HepG2 (cell line): Measurements from ENCODE around the gene GTPBP6. TPM values are rescaled to one million over a fixed set of nuclear protein-coding genes. Genes with fewer than 3 reads are reported as not detected.

Experiments
- DPF2 ChIP-seq: sonication (generic); formaldehyde crosslinking; IDR thresholded peaks from 2 replicates; pipeline ENCODE4 v1.4.0; 2020; ENCODE audit warnings: mild to moderate bottlenecking, low read depth, missing genetic modification reagents, borderline replicate concordance
- polyA plus RNA-seq, 8 experiments: library from polyadenylated mRNA; depleted of rRNA in 3 of 8; stranded (reverse) in 7 of 8; unstranded in 1 of 8; fragments of >200 nt; fragmentation: Illumina TruSeq in 4 of 8; extraction: Trizol in 4 of 8; gene quantifications; 2 replicates each; pipeline versions ENCODE4 v1.2.1 to v1.2.3, GENCODE V29; 2011 to 2016; ENCODE audit warnings: low read depth in 4 of 8, missing spikeins in 1 of 8, mixed read lengths in 1 of 8; ENCODE audit not compliant: insufficient read depth in 1 of 8
- total RNA-seq, 5 experiments: library from RNA; depleted of rRNA; stranded (reverse); fragments of >200 nt; fragmentation: Illumina TruSeq; extraction: Trizol; gene quantifications; 2 replicates each; pipeline ENCODE4 v1.2.3, GENCODE V29; 2016; ENCODE audit warnings: low read depth in 1 of 5
- TF ChIP-seq, protein P1 (sequence below): sonication (generic); formaldehyde crosslinking; conservative IDR thresholded peaks from 2 replicates; pipeline ENCODE4 v1.4.0; 2020; ENCODE audit warnings: mild to moderate bottlenecking, missing genetic modification reagents, moderate library complexity
- TF ChIP-seq, protein P2 (sequence below): sonication (generic); formaldehyde crosslinking; IDR thresholded peaks from 2 replicates; pipeline ENCODE4 v1.5.1; 2020; ENCODE audit warnings: mild to moderate bottlenecking, missing genetic modification reagents, borderline replicate concordance
- TF ChIP-seq, protein P3 (sequence below): sonication (generic); formaldehyde crosslinking; IDR thresholded peaks from 2 replicates; pipeline ENCODE4 v1.5.0; 2020; ENCODE audit warnings: missing genetic modification reagents, mild to moderate bottlenecking, borderline replicate concordance

Gene GTPBP6
- total and polyA plus RNA-seq, 2 of the 13 experiments (the other 11 are each of a cell fraction or from before 2014, with no cell fraction given), result 20.2 to 39.6 TPM

DNA sequence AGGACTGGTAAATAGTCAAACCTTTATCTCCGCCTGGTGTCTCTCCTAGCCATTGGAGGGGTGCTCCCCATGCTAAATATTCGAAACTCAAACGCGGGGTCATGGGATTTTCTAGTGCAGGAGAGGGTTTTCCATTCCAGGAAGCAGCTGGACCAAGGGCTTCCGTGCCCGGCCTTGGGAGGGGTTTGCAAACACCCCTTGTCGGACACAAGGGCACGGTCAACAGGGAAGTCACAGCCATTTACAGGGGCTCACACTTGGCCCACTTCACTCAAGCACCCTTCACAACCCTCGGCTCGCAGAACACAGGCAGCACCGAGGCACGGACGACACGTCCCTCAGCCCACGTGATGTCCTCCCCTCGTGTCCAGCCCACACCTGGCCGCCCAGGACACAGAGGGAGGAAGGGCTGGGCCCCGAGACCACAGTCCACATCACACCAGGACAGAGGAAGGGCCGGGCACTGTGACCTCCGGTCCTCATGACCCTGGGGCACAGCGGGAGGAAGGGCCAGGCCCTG is 47.7 kb downstream of the GTPBP6 start (continued):
- TF ChIP-seq, protein P1, sequence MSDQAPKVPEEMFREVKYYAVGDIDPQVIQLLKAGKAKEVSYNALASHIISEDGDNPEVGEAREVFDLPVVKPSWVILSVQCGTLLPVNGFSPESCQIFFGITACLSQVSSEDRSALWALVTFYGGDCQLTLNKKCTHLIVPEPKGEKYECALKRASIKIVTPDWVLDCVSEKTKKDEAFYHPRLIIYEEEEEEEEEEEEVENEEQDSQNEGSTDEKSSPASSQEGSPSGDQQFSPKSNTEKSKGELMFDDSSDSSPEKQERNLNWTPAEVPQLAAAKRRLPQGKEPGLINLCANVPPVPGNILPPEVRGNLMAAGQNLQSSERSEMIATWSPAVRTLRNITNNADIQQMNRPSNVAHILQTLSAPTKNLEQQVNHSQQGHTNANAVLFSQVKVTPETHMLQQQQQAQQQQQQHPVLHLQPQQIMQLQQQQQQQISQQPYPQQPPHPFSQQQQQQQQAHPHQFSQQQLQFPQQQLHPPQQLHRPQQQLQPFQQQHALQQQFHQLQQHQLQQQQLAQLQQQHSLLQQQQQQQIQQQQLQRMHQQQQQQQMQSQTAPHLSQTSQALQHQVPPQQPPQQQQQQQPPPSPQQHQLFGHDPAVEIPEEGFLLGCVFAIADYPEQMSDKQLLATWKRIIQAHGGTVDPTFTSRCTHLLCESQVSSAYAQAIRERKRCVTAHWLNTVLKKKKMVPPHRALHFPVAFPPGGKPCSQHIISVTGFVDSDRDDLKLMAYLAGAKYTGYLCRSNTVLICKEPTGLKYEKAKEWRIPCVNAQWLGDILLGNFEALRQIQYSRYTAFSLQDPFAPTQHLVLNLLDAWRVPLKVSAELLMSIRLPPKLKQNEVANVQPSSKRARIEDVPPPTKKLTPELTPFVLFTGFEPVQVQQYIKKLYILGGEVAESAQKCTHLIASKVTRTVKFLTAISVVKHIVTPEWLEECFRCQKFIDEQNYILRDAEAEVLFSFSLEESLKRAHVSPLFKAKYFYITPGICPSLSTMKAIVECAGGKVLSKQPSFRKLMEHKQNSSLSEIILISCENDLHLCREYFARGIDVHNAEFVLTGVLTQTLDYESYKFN (CRISPR knock-in tag), result peak; percentile 84
- TF ChIP-seq DPF2 (CRISPR knock-in tag), result peak; percentile 76
- TF ChIP-seq, protein P2, sequence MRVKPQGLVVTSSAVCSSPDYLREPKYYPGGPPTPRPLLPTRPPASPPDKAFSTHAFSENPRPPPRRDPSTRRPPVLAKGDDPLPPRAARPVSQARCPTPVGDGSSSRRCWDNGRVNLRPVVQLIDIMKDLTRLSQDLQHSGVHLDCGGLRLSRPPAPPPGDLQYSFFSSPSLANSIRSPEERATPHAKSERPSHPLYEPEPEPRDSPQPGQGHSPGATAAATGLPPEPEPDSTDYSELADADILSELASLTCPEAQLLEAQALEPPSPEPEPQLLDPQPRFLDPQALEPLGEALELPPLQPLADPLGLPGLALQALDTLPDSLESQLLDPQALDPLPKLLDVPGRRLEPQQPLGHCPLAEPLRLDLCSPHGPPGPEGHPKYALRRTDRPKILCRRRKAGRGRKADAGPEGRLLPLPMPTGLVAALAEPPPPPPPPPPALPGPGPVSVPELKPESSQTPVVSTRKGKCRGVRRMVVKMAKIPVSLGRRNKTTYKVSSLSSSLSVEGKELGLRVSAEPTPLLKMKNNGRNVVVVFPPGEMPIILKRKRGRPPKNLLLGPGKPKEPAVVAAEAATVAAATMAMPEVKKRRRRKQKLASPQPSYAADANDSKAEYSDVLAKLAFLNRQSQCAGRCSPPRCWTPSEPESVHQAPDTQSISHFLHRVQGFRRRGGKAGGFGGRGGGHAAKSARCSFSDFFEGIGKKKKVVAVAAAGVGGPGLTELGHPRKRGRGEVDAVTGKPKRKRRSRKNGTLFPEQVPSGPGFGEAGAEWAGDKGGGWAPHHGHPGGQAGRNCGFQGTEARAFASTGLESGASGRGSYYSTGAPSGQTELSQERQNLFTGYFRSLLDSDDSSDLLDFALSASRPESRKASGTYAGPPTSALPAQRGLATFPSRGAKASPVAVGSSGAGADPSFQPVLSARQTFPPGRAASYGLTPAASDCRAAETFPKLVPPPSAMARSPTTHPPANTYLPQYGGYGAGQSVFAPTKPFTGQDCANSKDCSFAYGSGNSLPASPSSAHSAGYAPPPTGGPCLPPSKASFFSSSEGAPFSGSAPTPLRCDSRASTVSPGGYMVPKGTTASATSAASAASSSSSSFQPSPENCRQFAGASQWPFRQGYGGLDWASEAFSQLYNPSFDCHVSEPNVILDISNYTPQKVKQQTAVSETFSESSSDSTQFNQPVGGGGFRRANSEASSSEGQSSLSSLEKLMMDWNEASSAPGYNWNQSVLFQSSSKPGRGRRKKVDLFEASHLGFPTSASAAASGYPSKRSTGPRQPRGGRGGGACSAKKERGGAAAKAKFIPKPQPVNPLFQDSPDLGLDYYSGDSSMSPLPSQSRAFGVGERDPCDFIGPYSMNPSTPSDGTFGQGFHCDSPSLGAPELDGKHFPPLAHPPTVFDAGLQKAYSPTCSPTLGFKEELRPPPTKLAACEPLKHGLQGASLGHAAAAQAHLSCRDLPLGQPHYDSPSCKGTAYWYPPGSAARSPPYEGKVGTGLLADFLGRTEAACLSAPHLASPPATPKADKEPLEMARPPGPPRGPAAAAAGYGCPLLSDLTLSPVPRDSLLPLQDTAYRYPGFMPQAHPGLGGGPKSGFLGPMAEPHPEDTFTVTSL (CRISPR knock-in tag), result peak; percentile 40; the same call in 1 of the 2 replicates
- TF ChIP-seq, protein P3, sequence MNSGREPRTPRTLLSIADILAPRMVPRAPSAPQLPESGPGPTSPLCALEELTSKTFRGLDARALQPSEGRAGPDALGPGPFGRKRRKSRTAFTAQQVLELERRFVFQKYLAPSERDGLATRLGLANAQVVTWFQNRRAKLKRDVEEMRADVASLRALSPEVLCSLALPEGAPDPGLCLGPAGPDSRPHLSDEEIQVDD (CRISPR knock-in tag), result peak; percentile 31; the same call in 1 of the 2 replicates
